ENCODE measurements around the gene ZNF79. TPM values are rescaled to one million over a fixed set of nuclear protein-coding genes. Genes with fewer than 3 reads are reported as not detected.

ZNF79 gene
- total and polyA plus RNA-seq, 2 of the 4 experiments (the other 2 are of a cell fraction): 5.6 to 15.4 TPM

GRCh38 chr9:127452691-127453090 lies 28.5 kb downstream of the ZNF79 start:
- no peak overlapping the region for H2BK120ac ChIP-seq (ENCODE audit: low read depth, low read length)
- H2BK5ac ChIP-seq (ENCODE audit: low read depth, low read length, poor library complexity, severe bottlenecking): no peak overlapping the region
- peaks cover 27% of the 10 kb centered on the region for H3K9me1 ChIP-seq (ENCODE audit: insufficient read depth, low read length)
- in situ Hi-C loops (cut with MboI; ENCODE audit: low sequenced_read_pairs) (no loop called here), dilution Hi-C loops (cut with HindIII; ENCODE audit: low sequenced_read_pairs, unreplicated experiment) (no loop called here), intact Hi-C loops (cut with micrococcal nuclease) (loop anchor here (5.0 kb wide), 1 partner anchor 135 kb away; no protein-coding TSS in a partner anchor)
- H3K4me2 ChIP-seq (ENCODE audit: low read depth, low read length): peak overlapping the region; percentile 80
- WGBS, 2 experiments (ENCODE audit: extremely low coverage in 2 of 2, insufficient read length in 1 of 2): 60% methylated on average over 1 of the region's 4 CpGs; no CpG with 5 or more reads in 1 of the 2 experiments
- BruUV-seq (replicated peaks): no TSS peak
- H2AK9ac ChIP-seq (replicated peaks; ENCODE audit: low read depth, low read length, poor library complexity): peak overlapping the region; percentile 100
- H3K18ac ChIP-seq (ENCODE audit: low read depth, low read length): no peak overlapping the region
- H3K79me1 ChIP-seq (ENCODE audit: low read depth in 1 of 2, low read length in 2 of 2): peaks cover 29 to 55% of the 10 kb centered on the region in 2 experiments
- H3K4me3 ChIP-seq (ENCODE audit: insufficient read depth, low read depth, low read length): no peak overlapping the region
- H3K4ac ChIP-seq (ENCODE audit: low read depth, low read length): peak overlapping the region; percentile 92
- no peak overlapping the region for H3K23ac ChIP-seq (ENCODE audit: low read depth, low read length)
- H2AFZ ChIP-seq (replicated peaks; ENCODE audit: low read length, poor library complexity): peak overlapping the region; percentile 92
- POLR2A ChIA-PET (ENCODE audit: unreplicated experiment): no interaction called here
- peaks cover 41% of the 10 kb centered on the region for H3K36me3 ChIP-seq (ENCODE audit: control insufficient read depth, insufficient read depth, low read length)
- peak overlapping the region; percentile 89 for H2AK5ac ChIP-seq (ENCODE audit: low read depth, low read length)
- H2BK20ac ChIP-seq (ENCODE audit: low read depth, low read length): no peak overlapping the region; the same call in 1 of the 2 replicates
- peaks cover 35% of the 10 kb centered on the region for H4K20me1 ChIP-seq (ENCODE audit: insufficient read depth, low read length)
- peak overlapping the region; percentile 73; the same call in 1 of the 2 replicates for H3K14ac ChIP-seq (replicated peaks; ENCODE audit: low read depth, low read length)
- H3K27me3 ChIP-seq (ENCODE audit: control insufficient read depth, insufficient read depth, low read length): no peaks in the 10 kb centered on the region
- CTCF ChIA-PET: interaction anchor here (0.6 kb wide), 1 partner anchor 356 kb away, joined by 4 read pairs; no protein-coding TSS in a partner anchor
- DNase-seq (peak; percentile 17), ATAC-seq (ENCODE audit: low read depth) (no peak)
- no peak overlapping the region for H3K9ac ChIP-seq (ENCODE audit: low read depth, low read length)
- no peak overlapping the region for H3K56ac ChIP-seq (ENCODE audit: extremely low read depth, insufficient read depth, low read length)
- peak overlapping the region; percentile 16; the same call in 1 of the 2 replicates for H4K5ac ChIP-seq (ENCODE audit: low read depth, low read length)
- no peaks in the 10 kb centered on the region for H3K9me3 ChIP-seq (ENCODE audit: control insufficient read depth, insufficient read depth, low read length)
- peak overlapping the region; percentile 86; the same call in 1 of the 2 replicates for H4K91ac ChIP-seq (ENCODE audit: insufficient read depth, low read depth, low read length)
- no peak overlapping the region for H2BK15ac ChIP-seq (ENCODE audit: low read depth, low read length)
- no peak overlapping the region for H3K27ac ChIP-seq (ENCODE audit: insufficient read depth, low read length)
- TF ChIP-seq CEBPB (IDR thresholded peaks at IDR 0.05; ENCODE audit: low read depth, low read length) (no peak), POLR2A (IDR thresholded peaks at IDR 0.05; ENCODE audit: low read depth, low read length) (no peak), MXI1 (IDR thresholded peaks at IDR 0.05; ENCODE audit: borderline replicate concordance, low read depth, low read length) (no peak), RAD21 (IDR thresholded peaks at IDR 0.05; ENCODE audit: low read length) (no peak), NFE2L2 (IDR thresholded peaks at IDR 0.05; ENCODE audit: low read depth, low read length) (no peak), FOS (IDR thresholded peaks at IDR 0.05; ENCODE audit: low read depth, low read length) (no peak), RFX5 (IDR thresholded peaks at IDR 0.05; ENCODE audit: low read depth, low read length) (no peak), RCOR1 (IDR thresholded peaks at IDR 0.05; ENCODE audit: insufficient replicate concordance, low read length) (no peak), SMC3 (IDR thresholded peaks at IDR 0.05; ENCODE audit: low read depth, low read length) (no peak), BHLHE40 (IDR thresholded peaks at IDR 0.05; ENCODE audit: low read depth, low read length) (no peak), ELK1 (IDR thresholded peaks at IDR 0.05; ENCODE audit: borderline replicate concordance, low read depth, low read length) (no peak), MAZ (IDR thresholded peaks at IDR 0.05; ENCODE audit: borderline replicate concordance, low read depth, low read length) (no peak), CTCF (conservative IDR thresholded peaks at IDR 0.05; ENCODE audit: low read depth, low read length) (no peak), MAFK (IDR thresholded peaks at IDR 0.05; ENCODE audit: low read depth, low read length) (no peak), USF2 (IDR thresholded peaks at IDR 0.05; ENCODE audit: low read depth, low read length) (no peak), CHD1 (IDR thresholded peaks at IDR 0.05; ENCODE audit: low read depth, low read length) (no peak)
- H4K8ac ChIP-seq (ENCODE audit: low read depth in 2 of 2, low read length in 2 of 2): peak overlapping the region; percentile 74 to 90; a peak in 2 of 4 replicates
- peaks cover 13% of the 10 kb centered on the region for H3K4me1 ChIP-seq (ENCODE audit: control insufficient read depth, insufficient read depth, low read length)

All from IMR-90 (cell line).